GM21723 (cell line): ENCODE data around the gene MSMP.

Source experiments
- ATAC-seq: cut with Tn5 transposase; IDR thresholded peaks from one replicate; pipeline ENCODE4 v1.9.1; 2021; ENCODE audit warnings: mild to moderate bottlenecking, moderate library complexity; ENCODE audit not compliant: unreplicated experiment

The MSMP gene

GRCh38 chr9:35745569-35745968, 8.5 kb downstream of the MSMP start:
- ATAC-seq = no peak

- no peak for ATAC-seq
These were observed 10.1 kb downstream of the MSMP start for GRCh38 chr9:35743880-35744518.

- no peak for ATAC-seq
These were observed 10.6 kb downstream of the MSMP start for GRCh38 chr9:35743452-35743851.

DNA sequence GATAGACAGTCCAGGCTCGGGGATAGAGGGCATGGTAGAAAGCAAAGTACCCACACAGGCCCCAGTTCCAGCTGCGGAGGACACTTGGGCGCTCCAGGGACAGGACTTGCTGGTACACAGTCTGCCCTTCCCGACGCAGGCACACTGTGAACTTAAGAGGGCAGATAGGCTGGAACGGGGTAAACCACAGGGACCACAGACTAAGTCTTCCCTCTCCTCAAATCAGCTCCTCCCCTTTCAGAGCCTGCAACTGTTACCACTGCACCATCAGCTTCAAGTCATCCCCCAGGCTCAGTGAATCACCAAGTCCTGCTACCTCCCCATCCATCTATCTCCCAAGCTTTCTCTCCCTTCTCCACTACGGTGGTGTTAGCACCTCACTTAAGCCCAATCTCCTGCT, 12.3 kb downstream of the MSMP start:
- ATAC-seq = no peak

GRCh38 chr9:35740243-35740642, 13.8 kb downstream of the MSMP start:
- ATAC-seq = no peak

GRCh38 chr9:35738924-35739323, 15.2 kb downstream of the MSMP start:
- no peak for ATAC-seq

DNA sequence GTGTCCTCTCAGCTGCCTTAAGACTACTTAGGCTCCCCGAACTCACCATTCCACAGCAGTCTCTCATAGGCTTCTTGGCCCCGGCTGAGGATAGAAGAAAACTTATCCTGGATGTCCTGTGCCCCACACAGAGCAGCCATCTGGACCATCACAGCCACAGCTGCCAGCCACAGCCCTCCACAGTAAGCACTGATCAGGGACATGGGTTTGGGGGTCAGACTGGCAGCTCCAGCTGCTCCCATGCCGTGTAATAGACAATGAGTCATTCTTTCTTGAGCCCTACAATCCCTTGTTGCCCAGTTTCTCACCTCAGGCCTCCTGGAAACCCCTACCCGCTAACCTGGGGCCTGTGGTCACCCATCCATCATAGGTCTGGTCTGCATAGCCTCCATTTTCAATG, 15.9 kb downstream of the MSMP start:
- no peak for ATAC-seq

DNA sequence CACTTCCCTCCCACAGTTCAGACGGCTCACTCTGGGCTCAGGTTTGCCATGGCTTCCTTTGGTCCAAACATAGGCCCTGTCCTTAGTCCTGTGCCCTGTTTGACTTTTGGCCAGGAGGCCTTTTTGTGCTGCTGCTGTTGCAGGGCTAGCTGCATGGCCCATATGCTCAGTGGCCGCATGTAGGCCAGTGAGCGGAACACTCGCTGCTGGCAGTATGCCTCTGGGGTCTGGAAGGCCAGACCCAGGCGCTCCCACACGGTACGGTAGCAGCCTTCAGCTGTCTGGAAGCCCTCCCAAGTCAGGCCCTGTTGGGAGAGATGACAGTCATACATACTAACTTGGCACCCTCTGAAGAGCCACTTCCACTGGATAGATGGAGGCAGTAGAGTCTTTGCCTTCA, 16.9 kb downstream of the MSMP start:
- ATAC-seq = no peak

DNA sequence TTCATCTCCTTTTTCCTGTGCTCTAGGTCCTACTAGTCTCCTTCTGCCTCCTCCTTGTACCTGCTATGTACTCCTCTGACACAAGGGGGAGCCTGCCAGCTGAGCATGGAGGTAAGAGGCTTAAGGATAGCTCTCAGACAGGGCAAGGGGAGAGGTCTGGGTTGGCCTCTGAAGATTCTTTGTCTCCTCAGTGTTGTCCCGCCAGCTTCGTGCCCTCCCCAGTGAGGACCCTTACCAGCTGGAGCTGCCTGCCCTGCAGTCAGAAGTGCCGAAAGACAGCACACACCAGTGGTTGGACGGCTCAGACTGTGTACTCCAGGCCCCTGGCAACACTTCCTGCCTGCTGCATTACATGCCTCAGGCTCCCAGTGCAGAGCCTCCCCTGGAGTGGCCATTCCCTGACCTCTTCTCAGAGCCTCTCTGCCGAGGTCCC, 17.9 kb downstream of the MSMP start:
- ATAC-seq = no peak

- ATAC-seq = no peak
These were observed 20.0 kb downstream of the MSMP start for GRCh38 chr9:35734096-35734495.

DNA sequence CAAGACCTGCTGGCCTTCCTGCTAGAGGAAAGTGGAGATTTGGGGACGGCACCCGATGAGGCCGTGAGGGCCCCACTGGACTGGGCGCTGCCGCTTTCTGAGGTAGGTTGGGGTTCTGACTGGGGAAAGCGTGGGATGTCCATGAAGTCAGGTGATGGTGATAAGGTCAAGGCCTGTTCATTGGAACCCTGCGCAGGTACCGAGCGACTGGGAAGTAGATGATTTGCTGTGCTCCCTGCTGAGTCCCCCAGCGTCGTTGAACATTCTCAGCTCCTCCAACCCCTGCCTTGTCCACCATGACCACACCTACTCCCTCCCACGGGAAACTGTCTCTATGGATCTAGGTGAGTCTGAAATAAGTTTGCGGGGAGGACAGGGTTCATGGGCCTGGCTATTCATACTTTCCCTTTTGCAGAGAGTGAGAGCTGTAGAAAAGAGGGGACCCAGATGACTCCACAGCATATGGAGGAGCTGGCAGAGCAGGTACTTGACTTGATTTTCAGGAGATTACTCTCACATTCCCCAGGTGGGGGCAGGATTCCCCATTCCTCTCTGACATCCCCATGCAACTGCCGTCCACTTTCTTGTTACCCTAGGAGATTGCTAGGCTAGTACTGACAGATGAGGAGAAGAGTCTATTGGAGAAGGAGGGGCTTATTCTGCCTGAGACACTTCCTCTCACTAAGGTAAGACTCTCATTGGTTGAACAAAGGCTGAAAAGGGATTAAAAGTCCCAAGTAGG, 21.1 kb downstream of the MSMP start:
- ATAC-seq = peak; percentile 4

DNA sequence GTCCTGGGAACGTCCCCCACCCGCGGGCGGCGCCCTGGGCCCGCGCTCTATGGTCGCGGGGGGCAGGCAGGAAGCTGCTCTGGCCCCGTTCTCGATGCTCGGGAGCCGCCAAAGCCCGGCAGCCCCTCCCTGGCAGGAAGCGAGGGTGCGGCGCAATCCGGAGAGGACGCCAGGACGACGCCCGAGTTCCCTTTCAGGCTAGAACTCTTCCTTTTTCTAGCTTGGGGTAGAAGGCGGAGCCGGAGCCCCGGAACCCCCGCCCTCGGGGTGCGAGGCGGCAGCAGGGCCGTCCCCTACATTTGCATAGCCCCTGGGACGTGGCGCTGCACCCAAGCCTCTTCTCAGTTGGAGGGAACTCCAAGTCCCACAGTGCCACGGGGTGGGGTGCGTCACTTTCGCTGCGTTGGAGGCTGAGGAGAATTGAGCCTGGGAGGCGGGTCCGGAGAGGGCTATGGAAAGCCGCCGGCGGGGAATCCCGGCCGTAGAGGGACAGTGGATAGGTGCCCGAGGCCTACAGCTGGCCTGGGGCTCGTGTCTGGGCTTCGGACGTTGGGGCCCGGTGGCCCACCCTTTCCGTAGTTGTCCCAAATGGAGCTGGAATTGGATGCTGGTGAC, 21.8 kb downstream of the MSMP start, which contains the start of the genes CREB3 and TLN1:
Gene CREB3, plus strand, starts transcription at position 482 of the 615 bp plus-strand sequence. Its CDS starts 107 bp downstream, at position 589.
Gene TLN1, minus strand, starts transcription at position 11 of the 615 bp plus-strand sequence. CDS start 6,501 bp downstream, outside the sequence.
- ATAC-seq = peak; percentile 82

DNA sequence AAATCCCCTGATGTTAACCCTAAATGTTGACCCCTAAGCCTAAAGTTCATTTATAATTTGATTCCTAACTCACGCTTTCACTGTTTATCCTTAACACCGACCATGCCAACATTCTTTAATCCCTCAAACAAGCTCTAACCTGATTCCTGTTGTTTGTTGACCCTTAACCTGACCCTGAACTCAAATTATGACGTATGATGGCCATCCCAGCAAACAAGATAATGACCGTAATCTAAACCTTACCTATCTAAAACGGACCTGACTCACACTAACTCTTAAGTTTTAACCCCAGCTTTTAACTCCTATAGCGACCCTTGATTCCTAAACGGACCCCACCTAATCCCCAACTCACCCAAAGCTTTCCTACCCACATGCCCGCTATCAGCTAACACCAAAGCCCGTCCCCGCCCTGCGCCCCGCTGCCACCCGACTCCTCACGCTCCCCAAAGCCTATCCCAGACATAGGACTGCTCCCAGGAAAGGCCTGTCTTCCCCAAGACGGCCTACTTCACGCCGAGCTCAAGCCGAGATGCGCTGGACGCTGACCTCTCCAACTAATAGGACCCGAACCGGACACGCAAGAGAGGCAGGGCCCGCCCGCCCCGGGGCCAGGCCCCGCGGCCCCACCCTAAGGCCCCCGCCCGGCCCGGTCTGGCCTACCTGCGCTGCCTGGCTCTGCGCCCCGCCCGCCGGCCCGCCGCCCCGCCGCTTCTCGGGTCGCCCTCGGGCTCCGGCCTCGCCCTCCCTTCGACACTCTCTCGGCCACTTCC, 22.5 kb downstream of the MSMP start:
- no peak for ATAC-seq

- ATAC-seq = no peak
These were observed 23.6 kb downstream of the MSMP start for GRCh38 chr9:35730486-35730854.

- ATAC-seq = no peak
These were observed 24.2 kb downstream of the MSMP start for GRCh38 chr9:35729700-35730485.

GRCh38 chr9:35729101-35729500, 25.0 kb downstream of the MSMP start:
- no peak for ATAC-seq

GRCh38 chr9:35728041-35728971, 25.8 kb downstream of the MSMP start:
- no peak for ATAC-seq

DNA sequence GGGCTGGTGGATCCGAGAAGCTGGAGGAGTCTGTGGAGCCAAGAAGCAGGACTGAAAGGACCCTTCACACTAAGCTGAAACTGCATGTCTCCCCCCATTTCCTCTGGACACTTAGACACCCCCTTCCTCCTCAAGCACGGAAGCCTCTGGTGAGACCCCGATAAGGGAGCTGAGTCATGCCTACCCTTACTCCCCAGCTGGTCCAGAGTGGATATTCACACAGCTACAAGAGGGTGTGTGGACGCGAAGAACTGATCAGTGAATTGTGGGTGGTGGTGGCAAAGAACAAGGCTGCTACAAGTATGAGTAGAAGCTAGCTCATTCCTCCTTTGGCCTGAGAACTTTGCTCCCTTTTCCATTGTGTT, 26.4 kb downstream of the MSMP start:
- no peak for ATAC-seq

DNA sequence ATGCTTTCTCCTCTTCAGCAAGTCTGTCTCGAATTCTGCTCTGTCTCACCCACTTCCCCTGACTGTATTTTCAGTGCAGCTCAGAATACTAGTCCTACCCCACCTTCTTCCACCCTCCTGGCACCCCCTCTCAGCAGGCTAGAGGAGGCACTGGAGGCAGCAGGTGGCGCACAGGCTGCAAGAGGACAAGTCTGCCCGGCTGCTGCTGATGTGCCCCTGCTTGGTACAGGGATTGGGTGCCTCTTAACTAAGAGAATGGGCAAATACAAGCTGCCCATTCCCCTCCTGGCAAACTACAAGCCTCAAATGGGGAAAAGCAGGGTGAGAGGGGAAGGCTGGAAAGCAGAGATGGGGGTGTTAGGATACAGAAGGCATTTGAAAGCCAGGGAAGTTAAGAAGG, 27.1 kb downstream of the MSMP start:
- no peak for ATAC-seq
